H1 (cell line): ENCODE results near the gene SEPTIN5. TPM values are rescaled to one million over a fixed set of nuclear protein-coding genes. Genes with fewer than 3 reads are reported as not detected.

Experiments used
- CTCF ChIA-PET: fragments of 300-600 bp; sonication (Branson Sonifier 250); formaldehyde crosslinking; loops from one replicate; lab custom pipeline; 2021; ENCODE audit not compliant: partially characterized antibody; lab: Charles Lee
- POLR2A ChIA-PET: fragments of 300-600 bp; sonication (Branson Sonifier 250); formaldehyde crosslinking; loops from one replicate; lab custom pipeline; 2021; ENCODE audit warnings: inconsistent platforms; ENCODE audit not compliant: partially characterized antibody; lab: Charles Lee
- DNase-seq, 2 experiments: peaks; one replicate each; pipeline versions ENCODE4 v3.0.0 to v3.0.0-alpha.2; 2010 to 2022; ENCODE audit warnings: low spot score in 2 of 2, low read depth in 1 of 2, mixed read lengths in 1 of 2
- FAIRE-seq: peaks from 2 replicates; lab custom pipeline; 2011; peaks lifted over from hg19 to GRCh38; lab: Jason Lieb, UNC
- H2AFZ ChIP-seq: 2 replicates; pipeline ENCODE4 v1.8.1; 2012; ENCODE audit warnings: low read length, inconsistent platforms
- H2AK5ac ChIP-seq: 2 replicates; pipeline ENCODE4 v1.6.1; 2013; ENCODE audit warnings: low read depth, low read length
- H2BK120ac ChIP-seq: replicated peaks from 2 replicates; pipeline ENCODE3; 2013; ENCODE audit warnings: low read depth, low read length, inconsistent platforms
- H2BK12ac ChIP-seq: 2 replicates; pipeline ENCODE4 v1.6.1; 2013; ENCODE audit warnings: low read depth, low read length
- H2BK15ac ChIP-seq: 2 replicates; pipeline ENCODE4 v1.6.1; 2013; ENCODE audit warnings: low read length
- H2BK20ac ChIP-seq: 2 replicates; pipeline ENCODE4 v1.6.1; 2013; ENCODE audit warnings: low read length
- H2BK5ac ChIP-seq: 2 replicates; pipeline ENCODE4 v1.6.1; 2013; ENCODE audit warnings: low read depth, low read length
- H3K14ac ChIP-seq: 2 replicates; pipeline ENCODE4 v1.6.1; 2013; ENCODE audit warnings: inconsistent platforms; ENCODE audit not compliant: insufficient read length
- H3K18ac ChIP-seq: 2 replicates; pipeline ENCODE4 v1.6.1; 2013; ENCODE audit warnings: low read length; ENCODE audit errors: extremely low read depth
- H3K23ac ChIP-seq: 2 replicates; pipeline ENCODE4 v1.6.1; 2013; ENCODE audit warnings: inconsistent platforms; ENCODE audit not compliant: insufficient read length
- H3K23me2 ChIP-seq: 2 replicates; pipeline ENCODE4 v1.6.1; 2013; ENCODE audit warnings: low read depth, low read length
- H3K27ac ChIP-seq: 2 replicates; pipeline ENCODE4 v1.6.1; 2011; ENCODE audit warnings: low read depth, low read length, inconsistent platforms
- H3K27me3 ChIP-seq, 4 experiments: replicated peaks in 1 of 4; 1 replicate in 1 of 4; 2 replicates in 3 of 4; pipeline versions ENCODE4 v1.6.1 to v1.8.1; 2011 to 2013; ENCODE audit warnings: low read length in 3 of 4, mild to moderate bottlenecking in 3 of 4, inconsistent platforms in 2 of 4, mixed read lengths in 2 of 4, moderate library complexity in 1 of 4; ENCODE audit not compliant: control insufficient read depth in 3 of 4, insufficient read depth in 3 of 4; ENCODE audit errors: extremely low read depth in 1 of 4
- H3K36me3 ChIP-seq, 4 experiments: 2 replicates each; pipeline versions ENCODE4 v1.6.1 to v1.8.1; 2011 to 2013; ENCODE audit warnings: mild to moderate bottlenecking in 4 of 4, low read length in 3 of 4, moderate library complexity in 2 of 4, control low read depth in 1 of 4, inconsistent platforms in 1 of 4; ENCODE audit not compliant: insufficient read depth in 4 of 4, control insufficient read depth in 2 of 4
- H3K4ac ChIP-seq: replicated peaks from 2 replicates; pipeline ENCODE3; 2013; ENCODE audit warnings: low read length, low read depth, mixed read lengths, inconsistent platforms; ENCODE audit not compliant: insufficient read length
- H3K4me1 ChIP-seq, 4 experiments: replicated peaks in 1 of 4; 1 replicate in 1 of 4; 2 replicates in 3 of 4; pipeline versions ENCODE4 v1.6.1 to v1.8.1; 2011 to 2013; ENCODE audit warnings: low read length in 3 of 4, inconsistent platforms in 2 of 4, mixed read lengths in 1 of 4; ENCODE audit not compliant: insufficient read depth in 4 of 4, control insufficient read depth in 3 of 4
- H3K4me2 ChIP-seq, 2 experiments: 2 replicates each; pipeline versions ENCODE4 v1.6.1 to v1.8.1; 2011 to 2013; ENCODE audit warnings: low read depth in 2 of 2, low read length in 2 of 2, control low read depth in 1 of 2, inconsistent platforms in 1 of 2, mild to moderate bottlenecking in 1 of 2; ENCODE audit not compliant: insufficient read depth in 1 of 2
- H3K4me3 ChIP-seq, 4 experiments: fragments of 200-600, 300-600 bp in 1 of 4; sonication (generic), shearing (Covaris generic), sonication (Bioruptor Twin) in 1 of 4; 2 replicates each; pipeline versions ENCODE4 v1.5.1 to v1.8.1; 2011 to 2016; ENCODE audit warnings: low read length in 4 of 4, low read depth in 3 of 4, control low read depth in 2 of 4, inconsistent platforms in 2 of 4, mild to moderate bottlenecking in 2 of 4, mixed read lengths in 1 of 4, moderate library complexity in 1 of 4; ENCODE audit not compliant: insufficient read depth in 2 of 4; ENCODE audit errors: extremely low read depth in 1 of 4
- H3K56ac ChIP-seq: replicated peaks from 2 replicates; pipeline ENCODE3; 2013; ENCODE audit warnings: low read depth, mild to moderate bottlenecking, mixed read lengths, low read length, inconsistent platforms; ENCODE audit not compliant: insufficient read length
- H3K79me1 ChIP-seq: 2 replicates; pipeline ENCODE4 v1.6.1; 2013; ENCODE audit warnings: low read depth, low read length, control low read depth
- H3K79me2 ChIP-seq, 2 experiments: 2 replicates each; pipeline versions ENCODE4 v1.6.1 to v1.8.1; 2012 to 2013; ENCODE audit warnings: low read length in 2 of 2, mild to moderate bottlenecking in 2 of 2, inconsistent platforms in 1 of 2; ENCODE audit not compliant: insufficient read depth in 2 of 2, control insufficient read depth in 1 of 2
- H3K9ac ChIP-seq, 4 experiments: replicated peaks in 1 of 4; 1 replicate in 1 of 4; 2 replicates in 3 of 4; pipeline versions ENCODE4 v1.6.1 to v1.8.1; 2011 to 2013; ENCODE audit warnings: low read depth in 3 of 4, low read length in 3 of 4, control low read depth in 2 of 4, mild to moderate bottlenecking in 2 of 4, moderate library complexity in 2 of 4, inconsistent platforms in 1 of 4; ENCODE audit errors: extremely low read depth in 1 of 4
- H3K9me3 ChIP-seq, 2 experiments: 2 replicates each; pipeline versions ENCODE4 v1.6.1 to v1.8.1; 2012 to 2013; ENCODE audit warnings: mild to moderate bottlenecking in 2 of 2, moderate library complexity in 2 of 2, control low read depth in 1 of 2, inconsistent platforms in 1 of 2, low read depth in 1 of 2, low read length in 1 of 2, mixed read lengths in 1 of 2; ENCODE audit not compliant: insufficient read depth in 2 of 2
- H4K20me1 ChIP-seq, 2 experiments: replicated peaks in 1 of 2; 2 replicates each; pipeline versions ENCODE3 to v1.8.1; 2011 to 2013; ENCODE audit warnings: inconsistent platforms in 2 of 2, low read length in 2 of 2, mild to moderate bottlenecking in 1 of 2; ENCODE audit not compliant: insufficient read depth in 2 of 2, control insufficient read depth in 1 of 2
- H4K5ac ChIP-seq: 2 replicates; pipeline ENCODE4 v1.6.1; 2013; ENCODE audit warnings: low read length, low read depth, mixed read lengths, inconsistent platforms; ENCODE audit not compliant: insufficient read length
- H4K8ac ChIP-seq: 2 replicates; pipeline ENCODE4 v1.8.0; 2013; ENCODE audit warnings: mild to moderate bottlenecking, moderate library complexity, low read length, inconsistent platforms; ENCODE audit not compliant: insufficient read depth; ENCODE audit errors: extremely low read depth
- H4K91ac ChIP-seq: replicated peaks from 2 replicates; pipeline ENCODE3; 2013; ENCODE audit warnings: low read length, mixed read lengths, inconsistent platforms; ENCODE audit not compliant: insufficient read length
- CBX8 ChIP-seq: fragments of 300-800, 300-1000 bp; sonication (generic); IDR thresholded peaks from 2 replicates; pipeline ENCODE4 v1.7.1; 2016; ENCODE audit warnings: low read depth, low read length, borderline replicate concordance
- CREB1 ChIP-seq: IDR thresholded peaks from 2 replicates; pipeline ENCODE4 v1.6.1; 2012; ENCODE audit warnings: inconsistent platforms
- CTBP2 ChIP-seq: IDR thresholded peaks from 2 replicates; pipeline ENCODE4 v1.7.0; 2011; ENCODE audit warnings: borderline replicate concordance, mild to moderate bottlenecking, moderate library complexity, mixed read lengths, low read length; ENCODE audit not compliant: insufficient read depth, insufficient read length
- EZH2 ChIP-seq: fragments of 200-600 bp; sonication (generic); IDR thresholded peaks from 2 replicates; pipeline ENCODE4 v1.7.1; 2012; ENCODE audit warnings: low read depth, mild to moderate bottlenecking, moderate library complexity, low read length, inconsistent platforms; ENCODE audit not compliant: severe bottlenecking
- GABPA ChIP-seq: IDR thresholded peaks from 2 replicates; pipeline ENCODE4 v1.6.1; 2011; ENCODE audit warnings: mild to moderate bottlenecking, low read length, moderate library complexity, borderline replicate concordance; ENCODE audit not compliant: insufficient read depth
- HDAC6 ChIP-seq: IDR thresholded peaks from one replicate; pipeline ENCODE4 v1.7.1; 2012; ENCODE audit warnings: low read depth, mild to moderate bottlenecking, inconsistent platforms, low read length, moderate library complexity
- KDM1A ChIP-seq: fragments of 200-600, 300-600 bp; sonication (generic); IDR thresholded peaks from 2 replicates; pipeline ENCODE4 v1.7.1; 2016; ENCODE audit warnings: mild to moderate bottlenecking, low read length, borderline replicate concordance
- KDM4A ChIP-seq: IDR thresholded peaks from one replicate; pipeline ENCODE4 v1.7.1; 2012; ENCODE audit warnings: low read depth, mild to moderate bottlenecking, moderate library complexity, low read length, inconsistent platforms; ENCODE audit not compliant: severe bottlenecking
- POU5F1 ChIP-seq: IDR thresholded peaks from 2 replicates; pipeline ENCODE4 v1.6.1; 2011; ENCODE audit warnings: low read depth, mild to moderate bottlenecking, low read length, moderate library complexity
- SIN3A ChIP-seq, 2 experiments: IDR thresholded peaks in 1 of 2; conservative IDR thresholded peaks in 1 of 2; 2 replicates each; pipeline ENCODE4 v1.6.1; 2011 to 2012; ENCODE audit warnings: low read length in 2 of 2, improper control_type of control experiment in 1 of 2, low read depth in 1 of 2, mild to moderate bottlenecking in 1 of 2
- SP2 ChIP-seq: IDR thresholded peaks from 2 replicates; pipeline ENCODE4 v1.6.1; 2012; ENCODE audit warnings: mild to moderate bottlenecking, low read length, inconsistent platforms
- TAF1 ChIP-seq: IDR thresholded peaks from 2 replicates; pipeline ENCODE4 v1.6.1; 2011; ENCODE audit warnings: mild to moderate bottlenecking, low read depth, low read length
- TBP ChIP-seq: IDR thresholded peaks from 2 replicates; pipeline ENCODE4 v1.6.1; 2011; ENCODE audit warnings: low read depth, low read length, improper control_type of control experiment
- WGBS, 2 experiments: shearing (Covaris generic) in 1 of 2; methylation state at CpG; one replicate each; pipeline versions ENCODE4 v1.1.6 to v1.1.7; 2013 to 2015; ENCODE audit warnings: low lambda C conversion rate in 2 of 2, mixed read lengths in 2 of 2, inconsistent platforms in 1 of 2, low coverage in 1 of 2, missing lambda C conversion rate in 1 of 2; ENCODE audit not compliant: insufficient replicate concordance in 2 of 2, insufficient coverage in 1 of 2, insufficient read length in 1 of 2; ENCODE audit errors: extremely low coverage in 1 of 2, missing lambda C conversion rate in 1 of 2; 5-methylcytosine and 5-hydroxymethylcytosine counted together
- polyA plus RNA-seq, 7 experiments: library from polyadenylated mRNA; depleted of rRNA in 3 of 7; stranded (reverse) in 5 of 7; unstranded in 2 of 7; fragments of >200 nt in 5 of 7; fragments of 200-250 nt in 2 of 7; gene quantifications; 1 replicate in 5 of 7; 2 replicates in 1 of 7; 4 replicates in 1 of 7; pipeline versions ENCODE4 v1.2.1 to v1.2.3, GENCODE V29; 2011 to 2013; ENCODE audit warnings: missing spikeins in 2 of 7, mixed read lengths in 2 of 7
- total RNA-seq: library from RNA; stranded (reverse); fragmentation: NEBNext Ultra II Directional; extraction: Animal tissue kit (Norgen Biotek cat#: 25700); gene quantifications from 2 replicates; pipeline ENCODE4 v1.2.1, GENCODE V29; 2021

Gene SEPTIN5
- total and polyA plus RNA-seq, 2 of the 8 experiments (the other 6 are each of a cell fraction or from before 2014, with no cell fraction given) = 6.0 to 8.6 TPM

- H3K79me2 ChIP-seq = no peaks in the 10 kb centered on the region
- H2AFZ ChIP-seq = no peak overlapping the region
- no peak overlapping the region for H4K5ac ChIP-seq
- peak overlapping the region; percentile 39; the same call in 1 of the 2 replicates for H2BK12ac ChIP-seq
- POLR2A ChIA-PET = interaction anchor here (1.6 to 3.8 kb wide), 2 partner anchors 8 to 9 kb away, joined by 4 to 21 read pairs; no protein-coding TSS in a partner anchor
- H3K79me1 ChIP-seq = no peaks in the 10 kb centered on the region
- H3K23ac ChIP-seq = no peak overlapping the region
- no peak overlapping the region for H3K27ac ChIP-seq
- FAIRE-seq = no peak
- H3K56ac ChIP-seq = no peak overlapping the region
- DNase-seq = no peak
- 6% methylated on average over 22 of the region's 26 CpGs; no CpG with 5 or more reads in 1 of the 2 experiments for WGBS, 2 experiments
- H3K4me2 ChIP-seq = peak overlapping the region; percentile 44 to 67
- H2BK15ac ChIP-seq = no peak overlapping the region
- peak overlapping the region in 1 of 4 experiments; percentile 56; a peak in 4 of 8 replicates for H3K4me3 ChIP-seq
- peak overlapping the region; percentile 32; the same call in 1 of the 2 replicates for H3K18ac ChIP-seq
- H2BK20ac ChIP-seq = no peak overlapping the region
- no peaks in the 10 kb centered on the region for H3K9me3 ChIP-seq
- CTCF ChIA-PET = interaction anchor here (0.6 to 16.5 kb wide), 17 partner anchors 8 to 203 kb away, joined by 3 to 168 read pairs (median 4); no protein-coding TSS in a partner anchor
- H3K9ac ChIP-seq = no peak overlapping the region
- no peak overlapping the region for H3K4ac ChIP-seq
- H2BK5ac ChIP-seq = no peak overlapping the region
- H2BK120ac ChIP-seq = no peak overlapping the region
- peaks cover 18 to 27% of the 10 kb centered on the region in 2 experiments for H4K20me1 ChIP-seq
- H3K36me3 ChIP-seq = peaks cover 0 to 15% (median 0%) of the 10 kb centered on the region in 4 experiments; a peak in 1 of 8 replicates
- no peak overlapping the region; the same call in 1 of the 2 replicates for H4K8ac ChIP-seq
- H4K91ac ChIP-seq = no peak overlapping the region
- H2AK5ac ChIP-seq = no peak overlapping the region
- H3K27me3 ChIP-seq = peaks cover 70 to 86% (median 78%) of the 10 kb centered on the region in 4 experiments
- H3K4me1 ChIP-seq = peaks cover 0 to 38% (median 13%) of the 10 kb centered on the region in 4 experiments; a peak in 5 of 7 replicates
- no peaks in the 10 kb centered on the region; the same call in 1 of the 2 replicates for H3K23me2 ChIP-seq
- H3K14ac ChIP-seq = no peak overlapping the region
- TF ChIP-seq SIN3A (conservative IDR thresholded peaks at IDR 0.05 in 1 of 2, IDR thresholded peaks at IDR 0.05 in 1 of 2; ENCODE audit: low read depth in 1 of 2, low read length in 2 of 2) (no peak), GABPA (no peak), KDM4A (no peak), CREB1 (no peak), POU5F1 (no peak), KDM1A (no peak), HDAC6 (no peak), EZH2 (peak; percentile 96), TAF1 (no peak), SP2 (no peak), TBP (no peak), CTBP2 (no peak), CBX8 (no peak)
Measured at GRCh38 chr22:19755722-19756287, 41.5 kb downstream of the SEPTIN5 start.
